Stomach (tissue), 4 donors: Measurements from ENCODE around the gene RASSF5.

Experiments used
- CTCF ChIP-seq, 7 experiments: fragments of 450-650 bp in 4 of 7; fragments of 200-600 bp in 3 of 7; sonication (generic) in 3 of 7; IDR thresholded peaks; one replicate each; pipeline ENCODE4 v1.5.1; 2016 to 2019; ENCODE audit warnings: antibody characterized with exemption in 7 of 7, control low read depth in 2 of 7, mild to moderate bottlenecking in 1 of 7
- EP300 ChIP-seq: sonication (generic); formaldehyde crosslinking; IDR thresholded peaks from one replicate; pipeline ENCODE4 v1.6.1; 2017; ENCODE audit warnings: antibody characterized with exemption
- POLR2A ChIP-seq, 4 donors: fragments of 450-650 bp; IDR thresholded peaks; one replicate each; pipeline ENCODE4 v1.6.1; 2016; ENCODE audit warnings: antibody characterized with exemption in 4 of 4, control low read depth in 2 of 4, mild to moderate bottlenecking in 1 of 4, moderate library complexity in 1 of 4
- POLR2AphosphoS5 ChIP-seq, 3 donors: sonication (generic); formaldehyde crosslinking; IDR thresholded peaks; one replicate each; pipeline ENCODE4 v1.6.1; 2016; ENCODE audit warnings: antibody characterized with exemption in 3 of 3

GRCh38 chr1:206500046-206500445, 7.3 kb upstream of the RASSF5 start:
- TF ChIP-seq CTCF (IDR thresholded peaks at IDR 0.05) (no peak), EP300 (no peak), POLR2AphosphoS5 (IDR thresholded peaks at IDR 0.05) (no peak), POLR2A (IDR thresholded peaks at IDR 0.05) (no peak)
